ENCODE results near the gene OGA. TPM values are rescaled to one million over a fixed set of nuclear protein-coding genes. Genes with fewer than 3 reads are reported as not detected.
A peak's percentile ranks its signal among the peaks of the same experiment; 100 is the strongest.

OGA gene
- total RNA-seq, 1 donor from 2014 or later, result 275 TPM

DNA sequence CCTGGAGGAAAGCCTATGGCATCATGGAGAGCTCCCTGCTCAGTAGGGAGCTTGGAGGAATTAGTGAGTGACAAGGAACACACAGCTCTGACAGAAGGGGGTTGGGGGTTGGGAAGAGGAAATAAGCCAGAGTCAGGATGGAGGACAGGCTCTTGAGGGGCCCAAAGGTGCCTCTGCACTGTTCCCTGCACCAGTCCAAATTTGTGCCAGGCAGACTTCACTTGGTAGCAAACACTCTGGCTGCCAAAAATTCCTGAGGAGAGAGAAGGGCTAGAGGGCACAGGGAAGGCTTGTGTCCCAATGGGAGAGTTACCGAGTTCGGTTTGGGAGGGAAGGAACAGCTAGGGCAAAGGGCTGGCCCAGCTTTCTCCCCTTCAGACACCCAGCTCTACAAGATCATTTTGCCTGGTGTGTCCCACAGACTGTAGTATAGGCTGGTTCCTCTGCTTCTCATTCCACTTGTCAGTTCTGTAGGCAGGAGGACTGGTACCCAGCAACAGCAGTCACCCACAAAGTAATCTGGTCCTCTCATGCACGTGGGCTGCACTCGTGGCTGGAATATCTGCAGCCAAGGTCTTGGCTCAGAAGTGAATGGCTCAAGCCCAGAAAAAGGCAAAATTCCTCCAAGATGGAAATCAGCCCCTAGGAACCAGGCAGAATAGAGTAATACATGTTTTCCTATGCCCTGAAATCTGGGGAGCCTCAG is 33.3 kb upstream of the OGA start:
- Mint-ChIP-seq H3K4me1 (peaks cover 10% of the 10 kb centered on the region), H3K27ac (no peak overlapping the region), H3K9me3 (no peaks in the 10 kb centered on the region), H3K4me3 (no peak overlapping the region), H3K36me3 (no peaks in the 10 kb centered on the region), H3K27me3 (ENCODE audit: insufficient read depth, low read depth) (peaks cover 5% of the 10 kb centered on the region)
- H3K4me3 ChIP-seq, result no peak overlapping the region
- peaks cover 29% of the 10 kb centered on the region for H4K20me1 ChIP-seq (ENCODE audit: low read depth)
- H2AFZ ChIP-seq (replicated peaks), result no peak overlapping the region
- H3K9ac ChIP-seq, result no peak overlapping the region
- no peaks in the 10 kb centered on the region for H3F3A ChIP-seq (ENCODE audit: low read depth)
- no peak for DNase-seq (ENCODE audit: low spot score)
- no peaks in the 10 kb centered on the region for H3K9me3 ChIP-seq (ENCODE audit: low read depth)
- H3K79me2 ChIP-seq (ENCODE audit: low read depth), result no peaks in the 10 kb centered on the region
- no peak overlapping the region for H3K27ac ChIP-seq
- peaks cover 14% of the 10 kb centered on the region for H3K4me1 ChIP-seq
- H3K27me3 ChIP-seq, result no peaks in the 10 kb centered on the region
- H3K4me2 ChIP-seq, result no peak overlapping the region
- TF ChIP-seq EZH2phosphoT487 (IDR thresholded peaks at IDR 0.05) (no peak), EZH2 (IDR thresholded peaks at IDR 0.05) (no peak)
- TF ChIP-seq, protein P1, sequence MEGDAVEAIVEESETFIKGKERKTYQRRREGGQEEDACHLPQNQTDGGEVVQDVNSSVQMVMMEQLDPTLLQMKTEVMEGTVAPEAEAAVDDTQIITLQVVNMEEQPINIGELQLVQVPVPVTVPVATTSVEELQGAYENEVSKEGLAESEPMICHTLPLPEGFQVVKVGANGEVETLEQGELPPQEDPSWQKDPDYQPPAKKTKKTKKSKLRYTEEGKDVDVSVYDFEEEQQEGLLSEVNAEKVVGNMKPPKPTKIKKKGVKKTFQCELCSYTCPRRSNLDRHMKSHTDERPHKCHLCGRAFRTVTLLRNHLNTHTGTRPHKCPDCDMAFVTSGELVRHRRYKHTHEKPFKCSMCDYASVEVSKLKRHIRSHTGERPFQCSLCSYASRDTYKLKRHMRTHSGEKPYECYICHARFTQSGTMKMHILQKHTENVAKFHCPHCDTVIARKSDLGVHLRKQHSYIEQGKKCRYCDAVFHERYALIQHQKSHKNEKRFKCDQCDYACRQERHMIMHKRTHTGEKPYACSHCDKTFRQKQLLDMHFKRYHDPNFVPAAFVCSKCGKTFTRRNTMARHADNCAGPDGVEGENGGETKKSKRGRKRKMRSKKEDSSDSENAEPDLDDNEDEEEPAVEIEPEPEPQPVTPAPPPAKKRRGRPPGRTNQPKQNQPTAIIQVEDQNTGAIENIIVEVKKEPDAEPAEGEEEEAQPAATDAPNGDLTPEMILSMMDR (IDR thresholded peaks at IDR 0.05), result no peak
- no peaks in the 10 kb centered on the region for H3K36me3 ChIP-seq

DNA sequence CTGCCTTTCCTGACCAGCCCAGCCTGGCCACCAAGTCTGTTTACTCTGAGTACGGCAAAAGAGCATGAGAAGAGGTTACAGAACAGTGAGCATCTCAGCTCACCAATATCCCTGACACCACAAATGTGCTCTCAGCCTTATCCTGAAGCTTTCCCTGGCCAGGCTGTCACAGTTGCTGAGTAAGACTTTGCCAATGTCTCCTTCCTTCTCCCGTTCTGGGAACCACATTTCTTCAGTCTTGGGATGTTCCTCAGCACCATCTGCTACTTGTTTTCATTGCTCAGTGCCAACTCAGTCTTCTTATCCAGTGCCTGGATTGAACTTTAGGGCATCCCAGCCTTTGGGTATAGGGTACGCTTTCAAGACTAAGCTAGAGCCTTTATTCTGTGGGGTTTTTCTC is 32.5 kb upstream of the OGA start:
- TF ChIP-seq EZH2phosphoT487 (IDR thresholded peaks at IDR 0.05) (no peak), EZH2 (IDR thresholded peaks at IDR 0.05) (no peak)
- TF ChIP-seq, protein P1 (IDR thresholded peaks at IDR 0.05), result no peak
- Histone ChIP-seq H3K4me2 (no peak overlapping the region), H3F3A (ENCODE audit: low read depth) (no peaks in the 10 kb centered on the region), H3K9ac (no peak overlapping the region), H4K20me1 (ENCODE audit: low read depth) (peaks cover 29% of the 10 kb centered on the region), H3K9me3 (ENCODE audit: low read depth) (no peaks in the 10 kb centered on the region), H3K36me3 (no peaks in the 10 kb centered on the region), H3K79me2 (ENCODE audit: low read depth) (no peaks in the 10 kb centered on the region), H3K27me3 (no peaks in the 10 kb centered on the region), H2AFZ (replicated peaks) (no peak overlapping the region), H3K4me1 (peaks cover 14% of the 10 kb centered on the region), H3K27ac (no peak overlapping the region), H3K4me3 (no peak overlapping the region)
- H3K27me3 Mint-ChIP-seq (ENCODE audit: insufficient read depth, low read depth), result peaks cover 8% of the 10 kb centered on the region
- no peaks in the 10 kb centered on the region for H3K36me3 Mint-ChIP-seq
- H3K27ac Mint-ChIP-seq, result no peak overlapping the region
- no peak overlapping the region for H3K4me3 Mint-ChIP-seq
- H3K4me1 Mint-ChIP-seq, result peaks cover 10% of the 10 kb centered on the region
- no peaks in the 10 kb centered on the region for H3K9me3 Mint-ChIP-seq
- no peak for DNase-seq (ENCODE audit: low spot score)

- H3K4me1 Mint-ChIP-seq, result peaks cover 15% of the 10 kb centered on the region
- no peak overlapping the region for H3K9ac ChIP-seq
- peaks cover 14% of the 10 kb centered on the region for H3F3A ChIP-seq (ENCODE audit: low read depth)
- H3K36me3 Mint-ChIP-seq, result no peaks in the 10 kb centered on the region
- H3K27me3 ChIP-seq, result no peaks in the 10 kb centered on the region
- no peaks in the 10 kb centered on the region for H3K36me3 ChIP-seq
- TF ChIP-seq EZH2 (IDR thresholded peaks at IDR 0.05), result no peak
- TF ChIP-seq EZH2phosphoT487 (IDR thresholded peaks at IDR 0.05), result no peak
- TF ChIP-seq, protein P1 (IDR thresholded peaks at IDR 0.05), result no peak
- H3K9me3 Mint-ChIP-seq, result no peaks in the 10 kb centered on the region
- no peak overlapping the region for H3K27ac ChIP-seq
- no peaks in the 10 kb centered on the region for H3K9me3 ChIP-seq (ENCODE audit: low read depth)
- no peak overlapping the region for H2AFZ ChIP-seq (replicated peaks)
- H4K20me1 ChIP-seq (ENCODE audit: low read depth), result peaks cover 38% of the 10 kb centered on the region
- no peaks in the 10 kb centered on the region for H3K79me2 ChIP-seq (ENCODE audit: low read depth)
- H3K4me3 ChIP-seq, result no peak overlapping the region
- H3K27ac Mint-ChIP-seq, result no peak overlapping the region
- peaks cover 17% of the 10 kb centered on the region for H3K27me3 Mint-ChIP-seq (ENCODE audit: insufficient read depth, low read depth)
- peaks cover 24% of the 10 kb centered on the region for H3K4me1 ChIP-seq
- DNase-seq (ENCODE audit: low spot score), result peak; percentile 40
- H3K4me2 ChIP-seq, result no peak overlapping the region
- no peak overlapping the region for H3K4me3 Mint-ChIP-seq
Observed at GRCh38 chr10:101848894-101849351, 30.7 kb upstream of the OGA start.

All from neural progenitor cell (in vitro differentiated cells).